Esophagus squamous epithelium (tissue), 4 donors: ENCODE data around the gene KREMEN1.

Experiments used
- CTCF ChIP-seq, 6 experiments: fragments of 450-650 bp in 4 of 6; fragments of 200-600 bp in 2 of 6; sonication (generic) in 2 of 6; IDR thresholded peaks; one replicate each; pipeline ENCODE4 v1.5.1; 2016 to 2019; ENCODE audit warnings: antibody characterized with exemption in 6 of 6, mild to moderate bottlenecking in 4 of 6, moderate library complexity in 4 of 6
- POLR2A ChIP-seq, 4 donors: fragments of 450-650 bp; IDR thresholded peaks; one replicate each; pipeline ENCODE4 v1.6.1; 2017; ENCODE audit warnings: antibody characterized with exemption in 4 of 4, mild to moderate bottlenecking in 4 of 4, moderate library complexity in 3 of 4

- TF ChIP-seq CTCF (IDR thresholded peaks at IDR 0.05): no peak
- no peak for TF ChIP-seq POLR2A (IDR thresholded peaks at IDR 0.05)
Measured at GRCh38 chr22:29054251-29054767, 18.5 kb upstream of the KREMEN1 start.
